ENCODE results near the gene SLX9.

SLX9 gene

GRCh38 chr21:44924606-44925377 is 15.0 kb upstream of the SLX9 start:
- H3K4me3 ChIP-seq (ENCODE audit: low read depth, low read length), result no peak overlapping the region
- TF ChIP-seq CTCF (IDR thresholded peaks at IDR 0.05; ENCODE audit: borderline replicate concordance, insufficient read depth, low read depth, low read length), result no peak

- TF ChIP-seq CTCF (IDR thresholded peaks at IDR 0.05; ENCODE audit: borderline replicate concordance, insufficient read depth, low read depth, low read length), result no peak
- H3K4me3 ChIP-seq (ENCODE audit: low read depth, low read length), result no peak overlapping the region
Observed at GRCh38 chr21:44925378-44925755, 14.5 kb upstream of the SLX9 start.

GRCh38 chr21:44926331-44927101 is 13.3 kb upstream of the SLX9 start:
- no peak overlapping the region for H3K4me3 ChIP-seq (ENCODE audit: low read depth, low read length)
- TF ChIP-seq CTCF (IDR thresholded peaks at IDR 0.05; ENCODE audit: borderline replicate concordance, insufficient read depth, low read depth, low read length), result no peak

- peak overlapping the region; percentile 76 for H3K4me3 ChIP-seq (ENCODE audit: low read depth, low read length)
- TF ChIP-seq CTCF (IDR thresholded peaks at IDR 0.05; ENCODE audit: borderline replicate concordance, insufficient read depth, low read depth, low read length), result no peak
Observed at GRCh38 chr21:44927259-44927586, 12.6 kb upstream of the SLX9 start.

- no peak for TF ChIP-seq CTCF (IDR thresholded peaks at IDR 0.05; ENCODE audit: borderline replicate concordance, insufficient read depth, low read depth, low read length)
- peak overlapping the region; percentile 76 for H3K4me3 ChIP-seq (ENCODE audit: low read depth, low read length)
Observed at GRCh38 chr21:44927587-44928461, 12.0 kb upstream of the SLX9 start.

GRCh38 chr21:44928500-44929241 is 11.2 kb upstream of the SLX9 start:
- peak overlapping the region; percentile 76 for H3K4me3 ChIP-seq (ENCODE audit: low read depth, low read length)

Measured in GM12875 (cell line).